OCI-M2 (cell line): Measurements from ENCODE around the gene NIPBL.
"Not testable (repeated sequence)": the region's sequence is repeated elsewhere in the genome, so short reads cannot be mapped to it uniquely, and the experiment has no call there.

ENCODE experiments used
- DNase-seq: peaks from one replicate; lab custom pipeline; 2025; ENCODE audit not compliant: unreplicated experiment; lab: John Stamatoyannopoulos, UW

NIPBL gene

GRCh38 chr5:36946101-36946500 lies 69.5 kb downstream of the NIPBL start:
- DNase-seq = no peak

GRCh38 chr5:36948041-36948440 lies 71.5 kb downstream of the NIPBL start:
- no peak for DNase-seq

- no peak for DNase-seq
Observed at GRCh38 chr5:36948650-36949049, 72.1 kb downstream of the NIPBL start.

- DNase-seq = no peak
Observed at GRCh38 chr5:36949593-36949992, 73.0 kb downstream of the NIPBL start.

- DNase-seq = no peak
Observed at GRCh38 chr5:36950586-36951457, 74.3 kb downstream of the NIPBL start.

- no peak for DNase-seq
Observed at GRCh38 chr5:36953043-36953442, 76.5 kb downstream of the NIPBL start.

- no peak for DNase-seq
Observed at GRCh38 chr5:36957953-36958537, 81.5 kb downstream of the NIPBL start.

- no peak for DNase-seq
Observed at GRCh38 chr5:36958612-36959011, 82.0 kb downstream of the NIPBL start.

- DNase-seq = no peak
Observed at GRCh38 chr5:36965179-36965578, 88.6 kb downstream of the NIPBL start.

- DNase-seq = no peak
Observed at GRCh38 chr5:36969700-36970395, 93.3 kb downstream of the NIPBL start.

- DNase-seq = no peak
Observed at GRCh38 chr5:36978196-36978595, 101.6 kb downstream of the NIPBL start.

GRCh38 chr5:36982146-36982545 lies 105.6 kb downstream of the NIPBL start:
- DNase-seq = no peak

GRCh38 chr5:36985387-36985786 lies 108.8 kb downstream of the NIPBL start:
- DNase-seq = no peak

GRCh38 chr5:36988396-36988795 lies 111.8 kb downstream of the NIPBL start:
- DNase-seq = no peak

- no peak for DNase-seq
Observed at GRCh38 chr5:36998578-36998977, 122.0 kb downstream of the NIPBL start.

- DNase-seq = no peak
Observed at GRCh38 chr5:37002176-37002751, 125.7 kb downstream of the NIPBL start.

- no peak for DNase-seq
Observed at GRCh38 chr5:37005252-37005651, 128.7 kb downstream of the NIPBL start.

- no peak for DNase-seq
Observed at GRCh38 chr5:37005946-37006540, 129.5 kb downstream of the NIPBL start.

- not testable (repeated sequence) for DNase-seq
Observed at GRCh38 chr5:37013181-37013580, 136.6 kb downstream of the NIPBL start.

- DNase-seq = no peak
Observed at GRCh38 chr5:37014321-37014720, 137.8 kb downstream of the NIPBL start.
